HG03575 (cell line): Measurements from ENCODE around the gene MYLK3.
A peak's percentile ranks its signal among the peaks of the same experiment; 100 is the strongest.
"Not testable (repeated sequence)": the region's sequence is repeated elsewhere in the genome, so short reads cannot be mapped to it uniquely, and the experiment has no call there.

Source experiments
- ATAC-seq: cut with Tn5 transposase; IDR thresholded peaks from one replicate; pipeline ENCODE4 v1.9.1; 2021; ENCODE audit not compliant: unreplicated experiment, insufficient number of reproducible peaks, low FRiP score; ENCODE audit errors: extremely low read depth

The MYLK3 gene

GRCh38 chr16:46702030-46702429, 46.1 kb downstream of the MYLK3 start:
- ATAC-seq = no peak

GRCh38 chr16:46701615-46702014, 46.5 kb downstream of the MYLK3 start:
- no peak for ATAC-seq

GRCh38 chr16:46700048-46700447, 48.1 kb downstream of the MYLK3 start:
- ATAC-seq = no peak

- ATAC-seq = no peak
Observed at GRCh38 chr16:46696957-46697356, 51.2 kb downstream of the MYLK3 start.

- ATAC-seq = no peak
Observed at GRCh38 chr16:46695937-46696336, 52.2 kb downstream of the MYLK3 start.

GRCh38 chr16:46693598-46693997, 54.5 kb downstream of the MYLK3 start:
- no peak for ATAC-seq

GRCh38 chr16:46691726-46692125, 56.4 kb downstream of the MYLK3 start:
- ATAC-seq = no peak

GRCh38 chr16:46690281-46691178, 57.6 kb downstream of the MYLK3 start:
- ATAC-seq = no peak

GRCh38 chr16:46689365-46690280, 58.5 kb downstream of the MYLK3 start, which contains the start of gene ORC6:
Gene ORC6, plus strand, starts transcription at chr16:46689659. Its CDS starts 47 bp downstream, at chr16:46689706.
- ATAC-seq = peak; percentile 46

GRCh38 chr16:46688654-46689364, 59.3 kb downstream of the MYLK3 start, which contains the start of gene VPS35:
Gene VPS35, minus strand, starts transcription at chr16:46689178. Its CDS starts 45 bp downstream, at chr16:46689133.
- peak; percentile 70 for ATAC-seq

- ATAC-seq = peak; percentile 14
Observed at GRCh38 chr16:46688101-46688653, 60.0 kb downstream of the MYLK3 start.

- ATAC-seq = no peak
Observed at GRCh38 chr16:46687486-46687885, 60.7 kb downstream of the MYLK3 start.

- no peak for ATAC-seq
Observed at GRCh38 chr16:46686815-46687473, 61.2 kb downstream of the MYLK3 start.

- not testable (repeated sequence) for ATAC-seq
Observed at GRCh38 chr16:46681867-46682266, 66.3 kb downstream of the MYLK3 start.

GRCh38 chr16:46677943-46678342, 70.2 kb downstream of the MYLK3 start:
- ATAC-seq = not testable (repeated sequence)

- no peak for ATAC-seq
Observed at GRCh38 chr16:46673320-46674013, 74.7 kb downstream of the MYLK3 start.

- no peak for ATAC-seq
Observed at GRCh38 chr16:46662123-46662522, 86.0 kb downstream of the MYLK3 start.

- peak; percentile 60 for ATAC-seq
Observed at GRCh38 chr16:46658925-46659324, 89.2 kb downstream of the MYLK3 start.
